ENCODE results near the gene CCDC27.

GRCh38 chr1:3744646-3745045 is 7.6 kb upstream of the CCDC27 start:
- TF ChIP-seq POLR2A (IDR thresholded peaks at IDR 0.05; ENCODE audit: low read depth, low read length) = no peak
- TF ChIP-seq SPI1 (IDR thresholded peaks at IDR 0.05; ENCODE audit: low read depth, low read length) = no peak
- TF ChIP-seq TAF1 (IDR thresholded peaks at IDR 0.05; ENCODE audit: low read depth, low read length) = no peak

All from GM12891 (cell line).